ENCODE data around the gene LTBP2.

LTBP2 gene

GRCh38 chr14:74507085-74507484, 105.0 kb downstream of the LTBP2 start:
- DNase-seq (ENCODE audit: low spot score), result no peak

GRCh38 chr14:74506411-74506851, 105.6 kb downstream of the LTBP2 start:
- no peak for DNase-seq (ENCODE audit: low spot score)

- no peak for DNase-seq (ENCODE audit: low spot score)
These were observed 106.2 kb downstream of the LTBP2 start for GRCh38 chr14:74505831-74506230.

GRCh38 chr14:74504874-74505720, 106.9 kb downstream of the LTBP2 start:
- DNase-seq (ENCODE audit: low spot score), result no peak

- DNase-seq (ENCODE audit: low spot score), result no peak
These were observed 107.6 kb downstream of the LTBP2 start for GRCh38 chr14:74504412-74504811.

GRCh38 chr14:74503938-74504335, 108.1 kb downstream of the LTBP2 start:
- no peak for DNase-seq (ENCODE audit: low spot score)

- no peak for DNase-seq (ENCODE audit: low spot score)
These were observed 108.6 kb downstream of the LTBP2 start for GRCh38 chr14:74503291-74503937.

GRCh38 chr14:74502236-74503019, 109.6 kb downstream of the LTBP2 start:
- DNase-seq (ENCODE audit: low spot score), result peak; percentile 31

- DNase-seq (ENCODE audit: low spot score), result no peak
These were observed 110.3 kb downstream of the LTBP2 start for GRCh38 chr14:74501691-74502090.

GRCh38 chr14:74501135-74501614, 110.9 kb downstream of the LTBP2 start:
- no peak for DNase-seq (ENCODE audit: low spot score)

GRCh38 chr14:74500417-74501134, 111.5 kb downstream of the LTBP2 start:
- DNase-seq (ENCODE audit: low spot score), result no peak

- no peak for DNase-seq (ENCODE audit: low spot score)
These were observed 116.7 kb downstream of the LTBP2 start for GRCh38 chr14:74495356-74495755.

GRCh38 chr14:74493343-74494261, 118.4 kb downstream of the LTBP2 start, which contains the start of gene ISCA2:
Gene ISCA2, plus strand, starts transcription at chr14:74493765. Its CDS starts 10 bp downstream, at chr14:74493775.
- DNase-seq (ENCODE audit: low spot score), result peak; percentile 100

- no peak for DNase-seq (ENCODE audit: low spot score)
These were observed 119.2 kb downstream of the LTBP2 start, which contains the start of gene NPC2 for GRCh38 chr14:74492776-74493342. Gene NPC2, minus strand, starts transcription at chr14:74493305. Its CDS starts 31 bp downstream, at chr14:74493274.

- DNase-seq (ENCODE audit: low spot score), result peak; percentile 19
These were observed 119.9 kb downstream of the LTBP2 start for GRCh38 chr14:74491956-74492775.

GRCh38 chr14:74490486-74490885, 121.6 kb downstream of the LTBP2 start:
- no peak for DNase-seq (ENCODE audit: low spot score)

GRCh38 chr14:74488786-74489397, 123.1 kb downstream of the LTBP2 start:
- peak; percentile 8 for DNase-seq (ENCODE audit: low spot score)

GRCh38 chr14:74486164-74486563, 125.9 kb downstream of the LTBP2 start:
- DNase-seq (ENCODE audit: low spot score), result no peak

- no peak for DNase-seq (ENCODE audit: low spot score)
These were observed 128.7 kb downstream of the LTBP2 start for GRCh38 chr14:74483321-74483720.
